ENCODE results near the gene HLF.

DNA sequence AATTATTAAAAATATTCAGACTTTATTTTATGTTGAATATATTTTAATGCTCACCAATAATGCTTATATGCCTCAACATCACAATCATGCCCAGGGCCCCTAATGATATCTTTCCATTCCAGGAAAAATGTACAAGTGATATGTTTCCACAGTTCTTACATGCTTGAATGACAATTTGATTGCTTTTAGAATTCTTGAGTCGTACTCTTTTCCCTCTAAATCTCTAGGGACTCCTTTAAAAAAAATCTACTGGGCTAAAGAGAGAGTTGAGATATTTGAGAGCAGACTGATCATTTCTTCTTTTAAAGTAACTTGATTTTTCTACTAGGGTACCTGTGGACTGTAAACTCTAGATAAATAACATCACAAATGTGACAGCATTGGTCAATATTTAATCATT is 18.2 kb upstream of the HLF start:
- TF ChIP-seq, protein P1, sequence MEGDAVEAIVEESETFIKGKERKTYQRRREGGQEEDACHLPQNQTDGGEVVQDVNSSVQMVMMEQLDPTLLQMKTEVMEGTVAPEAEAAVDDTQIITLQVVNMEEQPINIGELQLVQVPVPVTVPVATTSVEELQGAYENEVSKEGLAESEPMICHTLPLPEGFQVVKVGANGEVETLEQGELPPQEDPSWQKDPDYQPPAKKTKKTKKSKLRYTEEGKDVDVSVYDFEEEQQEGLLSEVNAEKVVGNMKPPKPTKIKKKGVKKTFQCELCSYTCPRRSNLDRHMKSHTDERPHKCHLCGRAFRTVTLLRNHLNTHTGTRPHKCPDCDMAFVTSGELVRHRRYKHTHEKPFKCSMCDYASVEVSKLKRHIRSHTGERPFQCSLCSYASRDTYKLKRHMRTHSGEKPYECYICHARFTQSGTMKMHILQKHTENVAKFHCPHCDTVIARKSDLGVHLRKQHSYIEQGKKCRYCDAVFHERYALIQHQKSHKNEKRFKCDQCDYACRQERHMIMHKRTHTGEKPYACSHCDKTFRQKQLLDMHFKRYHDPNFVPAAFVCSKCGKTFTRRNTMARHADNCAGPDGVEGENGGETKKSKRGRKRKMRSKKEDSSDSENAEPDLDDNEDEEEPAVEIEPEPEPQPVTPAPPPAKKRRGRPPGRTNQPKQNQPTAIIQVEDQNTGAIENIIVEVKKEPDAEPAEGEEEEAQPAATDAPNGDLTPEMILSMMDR (IDR thresholded peaks at IDR 0.05): no peak
- TF ChIP-seq EP300 (IDR thresholded peaks at IDR 0.05) (no peak), POLR2A (IDR thresholded peaks at IDR 0.05) (no peak), POLR2AphosphoS5 (IDR thresholded peaks at IDR 0.05) (no peak)

Measured in upper lobe of left lung (tissue), 4 donors.